Fibroblast of villous mesenchyme (primary cell): ENCODE measurements around the gene CYTH4. TPM values are rescaled to one million over a fixed set of nuclear protein-coding genes. Genes with fewer than 3 reads are reported as not detected.

Experiments used
- DNase-seq: peaks from one replicate; pipeline ENCODE4 v3.0.0-alpha.2; 2010; ENCODE audit warnings: low read depth
- H3K4me3 ChIP-seq: 2 replicates; pipeline ENCODE4 v1.5.1; 2011; ENCODE audit warnings: low read depth, mild to moderate bottlenecking, low read length
- total RNA-seq: library from RNA; depleted of rRNA; stranded (reverse); fragments of >200 nt; gene quantifications from 2 replicates; pipeline ENCODE4 v1.2.3, GENCODE V29; 2012
- TF ChIP-seq, protein P1 (sequence below): IDR thresholded peaks from 2 replicates; pipeline ENCODE4 v1.5.1; 2012; ENCODE audit warnings: low read depth, mild to moderate bottlenecking, low read length; ENCODE audit not compliant: insufficient read depth

Gene CYTH4
- total RNA-seq, 1 donor, result under 0.01 TPM

DNA sequence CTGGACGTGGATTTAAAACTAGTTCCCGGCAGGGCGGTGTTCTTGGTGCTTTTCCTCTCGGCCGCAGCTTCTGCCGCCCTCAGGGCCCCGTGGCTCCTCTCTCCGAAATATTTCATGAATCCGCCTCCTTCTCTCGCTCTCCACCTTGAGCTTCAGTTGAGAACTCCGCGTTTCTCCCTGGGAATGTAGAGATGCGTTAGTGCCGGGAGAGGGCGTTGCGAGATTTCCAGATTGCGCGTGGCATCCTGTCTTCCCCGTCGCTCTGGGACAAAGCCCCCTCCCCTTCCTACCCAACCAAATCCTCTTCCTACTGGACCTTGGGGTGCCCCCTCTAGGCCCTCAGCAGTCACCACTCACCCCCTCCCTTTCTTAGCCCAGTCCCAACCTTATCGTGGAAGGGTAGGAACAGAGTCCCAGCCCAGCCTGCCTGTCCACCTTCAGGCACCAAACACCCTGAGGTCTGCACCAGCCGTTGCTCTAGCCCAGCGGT, 22.7 kb upstream of the CYTH4 start:
- H3K4me3 ChIP-seq, result peak overlapping the region; percentile 18
- TF ChIP-seq, protein P1, sequence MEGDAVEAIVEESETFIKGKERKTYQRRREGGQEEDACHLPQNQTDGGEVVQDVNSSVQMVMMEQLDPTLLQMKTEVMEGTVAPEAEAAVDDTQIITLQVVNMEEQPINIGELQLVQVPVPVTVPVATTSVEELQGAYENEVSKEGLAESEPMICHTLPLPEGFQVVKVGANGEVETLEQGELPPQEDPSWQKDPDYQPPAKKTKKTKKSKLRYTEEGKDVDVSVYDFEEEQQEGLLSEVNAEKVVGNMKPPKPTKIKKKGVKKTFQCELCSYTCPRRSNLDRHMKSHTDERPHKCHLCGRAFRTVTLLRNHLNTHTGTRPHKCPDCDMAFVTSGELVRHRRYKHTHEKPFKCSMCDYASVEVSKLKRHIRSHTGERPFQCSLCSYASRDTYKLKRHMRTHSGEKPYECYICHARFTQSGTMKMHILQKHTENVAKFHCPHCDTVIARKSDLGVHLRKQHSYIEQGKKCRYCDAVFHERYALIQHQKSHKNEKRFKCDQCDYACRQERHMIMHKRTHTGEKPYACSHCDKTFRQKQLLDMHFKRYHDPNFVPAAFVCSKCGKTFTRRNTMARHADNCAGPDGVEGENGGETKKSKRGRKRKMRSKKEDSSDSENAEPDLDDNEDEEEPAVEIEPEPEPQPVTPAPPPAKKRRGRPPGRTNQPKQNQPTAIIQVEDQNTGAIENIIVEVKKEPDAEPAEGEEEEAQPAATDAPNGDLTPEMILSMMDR, result peak; percentile 68

DNA sequence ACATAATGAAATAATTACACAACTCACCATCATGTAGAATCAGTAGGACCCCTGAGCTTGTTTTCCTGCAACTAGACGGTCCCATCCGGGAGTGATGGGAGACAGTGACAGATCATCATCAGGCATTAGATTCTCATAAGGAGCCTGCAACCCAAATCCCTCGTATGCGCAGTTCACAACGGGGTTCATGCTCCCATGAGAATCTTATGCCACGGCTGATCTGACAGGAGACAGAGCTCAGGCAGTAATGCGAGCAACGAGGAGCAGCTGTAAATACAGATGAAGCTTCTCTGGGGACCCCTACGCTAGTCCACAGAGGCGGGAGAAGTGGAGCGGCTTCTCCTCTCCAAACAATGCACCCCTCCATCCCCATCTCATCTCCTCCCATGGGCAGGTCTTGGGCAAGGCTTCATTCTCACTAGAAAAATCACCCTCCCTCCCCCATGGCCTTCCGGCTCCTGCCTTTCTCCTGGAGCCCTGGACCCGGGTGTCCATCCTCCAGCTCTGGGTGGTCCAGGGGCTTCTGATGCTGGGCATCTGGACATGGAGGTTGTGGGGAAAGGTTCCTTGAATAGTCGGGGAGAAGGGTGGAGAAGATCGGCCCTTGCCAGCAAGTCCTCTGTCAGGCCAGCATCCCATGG, 22.0 kb upstream of the CYTH4 start:
- no peak for DNase-seq
- TF ChIP-seq, protein P1, result no peak
- no peak overlapping the region for H3K4me3 ChIP-seq

More for the DNA sequence above, 22.7 kb upstream of the CYTH4 start:
- peak; percentile 54 for DNase-seq

DNA sequence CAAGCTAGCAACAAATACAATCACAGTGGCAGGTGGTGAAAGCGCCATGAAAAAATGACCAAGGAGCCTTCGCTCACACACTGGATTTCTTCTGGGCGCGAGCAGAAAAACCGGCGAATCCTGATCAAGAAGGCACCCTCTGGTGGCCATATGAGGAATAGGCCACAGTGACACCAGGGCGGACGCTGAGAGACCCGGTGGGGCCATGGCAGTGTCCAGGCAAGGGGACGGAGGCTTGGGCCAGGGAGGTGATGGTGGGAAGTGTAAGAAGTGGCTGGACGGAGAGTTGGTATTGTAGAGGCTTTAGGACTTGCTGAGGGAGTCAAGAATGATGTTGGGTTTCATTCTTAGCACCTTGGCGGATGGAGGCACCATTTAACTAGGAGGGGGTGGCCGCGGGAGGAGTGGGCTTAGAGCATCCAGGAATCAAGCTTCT, 21.4 kb upstream of the CYTH4 start:
- TF ChIP-seq, protein P1, result peak; percentile 96
- DNase-seq, result peak; percentile 58
- no peak overlapping the region for H3K4me3 ChIP-seq

DNA sequence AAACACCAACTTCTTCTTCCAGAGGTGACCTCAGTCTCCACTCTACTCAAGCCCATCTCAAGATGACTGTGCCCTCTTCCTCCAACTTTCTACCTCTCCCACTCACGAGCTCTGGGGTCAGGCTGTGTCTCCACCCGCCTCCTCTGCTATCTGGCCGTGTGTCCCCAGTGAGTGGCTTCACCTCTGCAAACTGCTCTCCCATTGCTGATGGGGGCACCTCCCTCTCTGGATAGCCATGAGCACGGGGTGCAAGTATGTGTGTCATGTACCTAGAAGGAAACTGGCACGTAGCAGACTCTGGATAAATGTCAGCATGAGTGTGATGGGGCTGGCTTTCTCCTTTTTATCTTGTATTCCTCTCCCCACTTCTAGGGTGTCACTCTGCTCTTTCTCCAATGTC, 20.0 kb upstream of the CYTH4 start:
- TF ChIP-seq, protein P1, result no peak
- DNase-seq, result no peak
- no peak overlapping the region for H3K4me3 ChIP-seq

DNA sequence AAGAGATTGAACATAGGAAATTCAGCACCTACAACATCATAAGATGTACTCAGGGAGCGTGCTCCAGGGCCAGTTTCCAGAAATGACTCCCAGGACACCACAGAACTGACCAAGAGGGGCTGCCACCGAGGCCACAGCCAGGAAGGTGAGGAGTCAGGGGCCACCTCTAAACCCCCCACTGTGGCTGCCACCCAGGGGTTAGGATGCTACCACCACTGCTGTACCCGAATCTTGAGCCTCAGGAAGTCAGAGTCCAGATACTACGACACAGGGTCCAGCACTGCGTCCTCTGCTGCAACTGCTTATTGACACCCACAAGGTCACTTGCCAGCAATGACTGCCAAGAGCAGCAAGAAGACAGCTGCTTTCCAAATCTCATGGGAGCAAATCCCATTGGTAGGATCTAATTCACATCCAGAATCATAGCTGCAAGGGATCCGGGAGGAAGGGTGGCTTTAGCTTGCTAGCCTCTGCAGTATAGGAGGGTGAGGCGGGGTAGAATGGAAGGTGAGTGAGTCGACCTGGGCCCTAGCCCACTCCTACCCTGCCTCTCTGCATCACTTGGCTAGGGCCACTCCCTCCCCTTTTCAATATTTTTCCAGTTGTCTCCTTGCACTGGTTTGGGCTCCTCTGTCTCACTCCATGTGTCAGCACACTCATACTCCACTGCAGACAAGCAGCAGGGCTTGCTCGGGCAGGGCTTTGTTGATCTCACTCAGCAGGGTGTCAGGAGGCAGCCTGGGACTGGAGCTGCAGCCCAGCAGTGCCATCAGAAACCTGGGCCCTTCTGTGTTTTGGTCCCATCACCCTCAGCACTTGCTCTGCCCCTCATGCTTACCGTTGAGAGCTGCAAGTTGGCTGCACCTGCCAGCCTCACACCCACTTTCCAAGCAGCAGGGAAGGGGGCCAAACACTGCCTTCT, 18.1 kb upstream of the CYTH4 start:
- DNase-seq, result no peak
- H3K4me3 ChIP-seq, result no peak overlapping the region
- TF ChIP-seq, protein P1, result no peak

DNA sequence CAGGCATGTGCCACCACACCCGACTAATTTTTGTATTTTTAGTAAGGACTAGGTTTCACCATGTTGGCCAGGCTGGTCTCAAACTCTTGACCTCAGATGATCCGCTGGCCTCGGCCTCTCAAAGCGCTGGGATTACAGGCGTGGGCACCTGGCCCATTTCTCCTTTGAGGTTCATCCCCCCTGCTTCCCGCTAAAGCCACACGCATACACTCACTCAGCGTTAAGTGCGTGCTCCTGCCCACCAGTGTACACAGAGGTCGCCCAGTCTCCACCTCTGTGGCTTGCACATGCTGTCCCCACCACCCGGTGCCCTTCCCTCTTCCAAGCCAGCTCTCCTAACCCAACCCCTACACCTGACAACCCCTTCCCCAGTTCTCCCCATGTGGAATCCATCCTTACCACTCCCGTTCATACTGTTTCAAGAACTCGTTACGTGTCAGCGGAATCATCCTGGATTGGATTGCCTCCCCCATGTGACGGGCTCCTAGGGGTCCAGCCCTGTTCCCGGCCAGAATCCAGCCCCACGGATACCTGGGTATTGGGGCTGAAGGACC, 15.7 kb upstream of the CYTH4 start:
- TF ChIP-seq, protein P1, result no peak
- DNase-seq, result no peak
- peak overlapping the region; percentile 56 for H3K4me3 ChIP-seq
